Measurements from ENCODE around the gene ESYT1.

Gene ESYT1

GRCh38 chr12:56121204-56121870 is 6.7 kb upstream of the ESYT1 start:
- Histone ChIP-seq H3K9me3 (ENCODE audit: control insufficient read depth, low read length) (no peaks in the 10 kb centered on the region), H3K4me1 (ENCODE audit: control insufficient read depth, insufficient read depth, low read length) (peaks cover 15% of the 10 kb centered on the region), H3K9ac (ENCODE audit: low read length) (no peak overlapping the region), H3K27me3 (ENCODE audit: control insufficient read depth, insufficient read depth, low read length) (no peaks in the 10 kb centered on the region), H3K36me3 (ENCODE audit: control insufficient read depth, insufficient read depth, low read length) (no peaks in the 10 kb centered on the region), H3K4me3 (ENCODE audit: low read length) (no peak overlapping the region)

- peaks cover 25% of the 10 kb centered on the region for H3K4me1 ChIP-seq (ENCODE audit: control insufficient read depth, insufficient read depth, low read length)
- no peak overlapping the region for H3K9ac ChIP-seq (ENCODE audit: low read length)
Observed at GRCh38 chr12:56122637-56123036, 5.4 kb upstream of the ESYT1 start.

GRCh38 chr12:56124133-56124532 is 3.9 kb upstream of the ESYT1 start:
- Histone ChIP-seq H3K27me3 (ENCODE audit: control insufficient read depth, insufficient read depth, low read length) (no peaks in the 10 kb centered on the region), H3K9me3 (ENCODE audit: control insufficient read depth, low read length) (no peaks in the 10 kb centered on the region), H3K4me3 (ENCODE audit: low read length) (no peak overlapping the region), H3K36me3 (ENCODE audit: control insufficient read depth, insufficient read depth, low read length) (no peaks in the 10 kb centered on the region), H3K4me1 (ENCODE audit: control insufficient read depth, insufficient read depth, low read length) (peaks cover 23% of the 10 kb centered on the region), H3K9ac (ENCODE audit: low read length) (no peak overlapping the region)

More at GRCh38 chr12:56122637-56123036, 5.4 kb upstream of the ESYT1 start:
- no peaks in the 10 kb centered on the region for H3K27me3 ChIP-seq (ENCODE audit: control insufficient read depth, insufficient read depth, low read length)
- H3K9me3 ChIP-seq (ENCODE audit: control insufficient read depth, low read length): no peaks in the 10 kb centered on the region
- H3K36me3 ChIP-seq (ENCODE audit: control insufficient read depth, insufficient read depth, low read length): no peaks in the 10 kb centered on the region
- H3K4me3 ChIP-seq (ENCODE audit: low read length): no peak overlapping the region

GRCh38 chr12:56126732-56127239 is 1.3 kb upstream of the ESYT1 start:
- Histone ChIP-seq H3K36me3 (ENCODE audit: control insufficient read depth, insufficient read depth, low read length) (peaks cover 8% of the 10 kb centered on the region), H3K9me3 (ENCODE audit: control insufficient read depth, low read length) (no peaks in the 10 kb centered on the region), H3K4me1 (ENCODE audit: control insufficient read depth, insufficient read depth, low read length) (peaks cover 22% of the 10 kb centered on the region), H3K4me3 (ENCODE audit: low read length) (no peak overlapping the region), H3K9ac (ENCODE audit: low read length) (peak overlapping the region; percentile 48), H3K27me3 (ENCODE audit: control insufficient read depth, insufficient read depth, low read length) (no peaks in the 10 kb centered on the region)

GRCh38 chr12:56127485-56127887 is 581 bp upstream of the ESYT1 start:
- H3K4me1 ChIP-seq (ENCODE audit: control insufficient read depth, insufficient read depth, low read length): peaks cover 22% of the 10 kb centered on the region
- H3K4me3 ChIP-seq (ENCODE audit: low read length): peak overlapping the region; percentile 1
- H3K9ac ChIP-seq (ENCODE audit: low read length): peak overlapping the region; percentile 48
- no peaks in the 10 kb centered on the region for H3K9me3 ChIP-seq (ENCODE audit: control insufficient read depth, low read length)
- H3K27me3 ChIP-seq (ENCODE audit: control insufficient read depth, insufficient read depth, low read length): no peaks in the 10 kb centered on the region
- H3K36me3 ChIP-seq (ENCODE audit: control insufficient read depth, insufficient read depth, low read length): peaks cover 14% of the 10 kb centered on the region

GRCh38 chr12:56128670-56129205 is 671 bp downstream of the ESYT1 start:
- H3K4me3 ChIP-seq (ENCODE audit: low read length): peak overlapping the region; percentile 83
- H3K9me3 ChIP-seq (ENCODE audit: control insufficient read depth, low read length): no peaks in the 10 kb centered on the region
- H3K4me1 ChIP-seq (ENCODE audit: control insufficient read depth, insufficient read depth, low read length): peaks cover 22% of the 10 kb centered on the region
- peak overlapping the region; percentile 79 for H3K9ac ChIP-seq (ENCODE audit: low read length)
- H3K27me3 ChIP-seq (ENCODE audit: control insufficient read depth, insufficient read depth, low read length): no peaks in the 10 kb centered on the region
- H3K36me3 ChIP-seq (ENCODE audit: control insufficient read depth, insufficient read depth, low read length): peaks cover 15% of the 10 kb centered on the region

- Histone ChIP-seq H3K9ac (ENCODE audit: low read length) (peak overlapping the region; percentile 79), H3K36me3 (ENCODE audit: control insufficient read depth, insufficient read depth, low read length) (peaks cover 21% of the 10 kb centered on the region), H3K9me3 (ENCODE audit: control insufficient read depth, low read length) (no peaks in the 10 kb centered on the region), H3K4me3 (ENCODE audit: low read length) (peak overlapping the region; percentile 83), H3K4me1 (ENCODE audit: control insufficient read depth, insufficient read depth, low read length) (peaks cover 22% of the 10 kb centered on the region), H3K27me3 (ENCODE audit: control insufficient read depth, insufficient read depth, low read length) (no peaks in the 10 kb centered on the region)
Observed at GRCh38 chr12:56129206-56129941, 1.3 kb downstream of the ESYT1 start.

GRCh38 chr12:56129942-56130495 is 2.0 kb downstream of the ESYT1 start:
- Histone ChIP-seq H3K9me3 (ENCODE audit: control insufficient read depth, low read length) (no peaks in the 10 kb centered on the region), H3K4me1 (ENCODE audit: control insufficient read depth, insufficient read depth, low read length) (peaks cover 22% of the 10 kb centered on the region), H3K4me3 (ENCODE audit: low read length) (no peak overlapping the region), H3K9ac (ENCODE audit: low read length) (peak overlapping the region; percentile 79), H3K27me3 (ENCODE audit: control insufficient read depth, insufficient read depth, low read length) (no peaks in the 10 kb centered on the region), H3K36me3 (ENCODE audit: control insufficient read depth, insufficient read depth, low read length) (peaks cover 23% of the 10 kb centered on the region)

GRCh38 chr12:56130876-56131275 is 2.8 kb downstream of the ESYT1 start:
- H3K36me3 ChIP-seq (ENCODE audit: control insufficient read depth, insufficient read depth, low read length): peaks cover 23% of the 10 kb centered on the region
- H3K4me1 ChIP-seq (ENCODE audit: control insufficient read depth, insufficient read depth, low read length): peaks cover 22% of the 10 kb centered on the region
- H3K9me3 ChIP-seq (ENCODE audit: control insufficient read depth, low read length): no peaks in the 10 kb centered on the region
- no peaks in the 10 kb centered on the region for H3K27me3 ChIP-seq (ENCODE audit: control insufficient read depth, insufficient read depth, low read length)
- no peak overlapping the region for H3K4me3 ChIP-seq (ENCODE audit: low read length)
- no peak overlapping the region for H3K9ac ChIP-seq (ENCODE audit: low read length)

GRCh38 chr12:56134897-56135296 is 6.8 kb downstream of the ESYT1 start:
- Histone ChIP-seq H3K9me3 (ENCODE audit: control insufficient read depth, low read length) (no peaks in the 10 kb centered on the region), H3K4me1 (ENCODE audit: control insufficient read depth, insufficient read depth, low read length) (no peaks in the 10 kb centered on the region), H3K36me3 (ENCODE audit: control insufficient read depth, insufficient read depth, low read length) (peaks cover 23% of the 10 kb centered on the region), H3K27me3 (ENCODE audit: control insufficient read depth, insufficient read depth, low read length) (no peaks in the 10 kb centered on the region), H3K9ac (ENCODE audit: low read length) (no peak overlapping the region), H3K4me3 (ENCODE audit: low read length) (no peak overlapping the region)

- no peaks in the 10 kb centered on the region for H3K27me3 ChIP-seq (ENCODE audit: control insufficient read depth, insufficient read depth, low read length)
- no peaks in the 10 kb centered on the region for H3K4me1 ChIP-seq (ENCODE audit: control insufficient read depth, insufficient read depth, low read length)
- H3K9me3 ChIP-seq (ENCODE audit: control insufficient read depth, low read length): no peaks in the 10 kb centered on the region
- no peak overlapping the region for H3K9ac ChIP-seq (ENCODE audit: low read length)
- no peak overlapping the region for H3K4me3 ChIP-seq (ENCODE audit: low read length)
- peaks cover 14% of the 10 kb centered on the region for H3K36me3 ChIP-seq (ENCODE audit: control insufficient read depth, insufficient read depth, low read length)
Observed at GRCh38 chr12:56137853-56138571, 9.9 kb downstream of the ESYT1 start.

Data from mucosa of stomach (tissue), 1 donor.